WTC11 (cell line): ENCODE results near the gene FN3K. TPM values are rescaled to one million over a fixed set of nuclear protein-coding genes. Genes with fewer than 3 reads are reported as not detected.

Experiments
- ATAC-seq: fragments of 200-7000 bp; cut with Tn5 transposase; 2 replicates; pipeline ENCODE4 v1.10.0; 2021; ENCODE audit warnings: mild to moderate bottlenecking, moderate library complexity
- CTCF ChIA-PET: fragments of 300-600 bp; sonication (Branson Sonifier 250); formaldehyde crosslinking; loops from one replicate; lab custom pipeline; 2021; ENCODE audit warnings: antibody characterized with exemption; lab: Charles Lee
- POLR2A ChIA-PET: fragments of 350-600 bp; sonication (Branson Sonifier 250); formaldehyde crosslinking; loops from one replicate; lab custom pipeline; 2021; ENCODE audit warnings: antibody characterized with exemption; lab: Charles Lee
- DNase-seq: peaks from one replicate; pipeline ENCODE4 v3.0.0; 2021; ENCODE audit warnings: low spot score
- H3K27ac Mint-ChIP-seq: 2 replicates; pipeline ENCODE4 v1.8.0; 2021; ENCODE audit warnings: mixed read lengths
- H3K27me3 Mint-ChIP-seq: 2 replicates; pipeline ENCODE4 v1.8.0; 2021; ENCODE audit warnings: low read depth, mild to moderate bottlenecking, moderate library complexity, mixed read lengths
- H3K36me3 Mint-ChIP-seq: 2 replicates; pipeline ENCODE4 v1.8.0; 2021; ENCODE audit warnings: mixed read lengths
- H3K4me1 Mint-ChIP-seq: 2 replicates; pipeline ENCODE4 v1.8.0; 2022; ENCODE audit warnings: mixed read lengths
- H3K4me3 Mint-ChIP-seq: 2 replicates; pipeline ENCODE4 v1.8.0; 2021; ENCODE audit warnings: mild to moderate bottlenecking, moderate library complexity, mixed read lengths
- H3K9me3 Mint-ChIP-seq: 2 replicates; pipeline ENCODE4 v1.8.0; 2021; ENCODE audit warnings: mixed read lengths
- AFF4 ChIP-seq: sonication (generic); formaldehyde crosslinking; IDR thresholded peaks from 2 replicates; pipeline ENCODE4 v1.8.1; 2023; ENCODE audit warnings: mild to moderate bottlenecking, missing genetic modification reagents, borderline replicate concordance
- CBFB ChIP-seq: sonication (generic); formaldehyde crosslinking; IDR thresholded peaks from 2 replicates; pipeline ENCODE4 v1.8.1; 2022; ENCODE audit warnings: mild to moderate bottlenecking, low read depth, missing genetic modification reagents
- ESRRA ChIP-seq: sonication (generic); formaldehyde crosslinking; IDR thresholded peaks from 2 replicates; pipeline ENCODE4 v1.8.1; 2022; ENCODE audit warnings: mild to moderate bottlenecking, missing genetic modification reagents, borderline replicate concordance
- IRF2 ChIP-seq: sonication (generic); formaldehyde crosslinking; IDR thresholded peaks from 2 replicates; pipeline ENCODE4 v1.8.0; 2022; ENCODE audit warnings: low read depth, missing genetic modification reagents, borderline replicate concordance
- JUN ChIP-seq: sonication (generic); formaldehyde crosslinking; IDR thresholded peaks from 2 replicates; pipeline ENCODE4 v1.8.0; 2023; ENCODE audit warnings: mild to moderate bottlenecking, missing genetic modification reagents
- NFYB ChIP-seq: sonication (generic); formaldehyde crosslinking; conservative IDR thresholded peaks from 2 replicates; pipeline ENCODE4 v1.8.0; 2022; ENCODE audit warnings: low read depth, missing genetic modification reagents
- RELA ChIP-seq: sonication (generic); formaldehyde crosslinking; IDR thresholded peaks from 2 replicates; pipeline ENCODE4 v1.8.1; 2022; ENCODE audit warnings: missing genetic modification reagents, mild to moderate bottlenecking, borderline replicate concordance
- SMAD3 ChIP-seq: sonication (generic); formaldehyde crosslinking; IDR thresholded peaks from 2 replicates; pipeline ENCODE4 v1.8.0; 2022; ENCODE audit warnings: missing genetic modification reagents, mild to moderate bottlenecking, borderline replicate concordance
- TEAD4 ChIP-seq: sonication (generic); formaldehyde crosslinking; IDR thresholded peaks from 2 replicates; pipeline ENCODE4 v1.8.0; 2022; ENCODE audit warnings: mild to moderate bottlenecking, missing genetic modification reagents
- ZNF317 ChIP-seq: sonication (generic); formaldehyde crosslinking; IDR thresholded peaks from 2 replicates; pipeline ENCODE4 v1.8.1; 2023; ENCODE audit warnings: low read depth, mild to moderate bottlenecking, moderate library complexity, missing genetic modification reagents, borderline replicate concordance
- ZNF423 ChIP-seq: fragments of 250-450 bp; sonication (Bioruptor Pico); IDR thresholded peaks from 2 replicates; pipeline ENCODE4 v2.1.2; 2022; ENCODE audit warnings: mild to moderate bottlenecking, moderate library complexity
- total RNA-seq: library from RNA; stranded (reverse); gene quantifications from 3 replicates; pipeline ENCODE4 v1.2.3, GENCODE V29; 2021
- TF ChIP-seq, protein P1 (sequence below): sonication (generic); formaldehyde crosslinking; IDR thresholded peaks from 2 replicates; pipeline ENCODE4 v1.8.1; 2022; ENCODE audit warnings: missing genetic modification reagents, borderline replicate concordance
- TF ChIP-seq, protein P2 (sequence below): sonication (generic); formaldehyde crosslinking; IDR thresholded peaks from 2 replicates; pipeline ENCODE4 v1.8.0; 2022; ENCODE audit warnings: mild to moderate bottlenecking, missing genetic modification reagents
- TF ChIP-seq, protein P3 (sequence below): sonication (generic); formaldehyde crosslinking; IDR thresholded peaks from 2 replicates; pipeline ENCODE4 v1.8.1; 2022; ENCODE audit warnings: mild to moderate bottlenecking, moderate library complexity, missing genetic modification reagents
- TF ChIP-seq, protein P4 (sequence below): sonication (generic); formaldehyde crosslinking; IDR thresholded peaks from 2 replicates; pipeline ENCODE4 v1.8.0; 2022; ENCODE audit warnings: missing genetic modification reagents
- TF ChIP-seq, protein P5 (sequence below): fragments of 250-450 bp; sonication (Bioruptor Pico); IDR thresholded peaks from 2 replicates; pipeline ENCODE4 v2.1.2; 2022; ENCODE audit warnings: mild to moderate bottlenecking, moderate library complexity

FN3K gene
- total RNA-seq, 1 experiment from 2014 or later = 19.3 TPM

DNA sequence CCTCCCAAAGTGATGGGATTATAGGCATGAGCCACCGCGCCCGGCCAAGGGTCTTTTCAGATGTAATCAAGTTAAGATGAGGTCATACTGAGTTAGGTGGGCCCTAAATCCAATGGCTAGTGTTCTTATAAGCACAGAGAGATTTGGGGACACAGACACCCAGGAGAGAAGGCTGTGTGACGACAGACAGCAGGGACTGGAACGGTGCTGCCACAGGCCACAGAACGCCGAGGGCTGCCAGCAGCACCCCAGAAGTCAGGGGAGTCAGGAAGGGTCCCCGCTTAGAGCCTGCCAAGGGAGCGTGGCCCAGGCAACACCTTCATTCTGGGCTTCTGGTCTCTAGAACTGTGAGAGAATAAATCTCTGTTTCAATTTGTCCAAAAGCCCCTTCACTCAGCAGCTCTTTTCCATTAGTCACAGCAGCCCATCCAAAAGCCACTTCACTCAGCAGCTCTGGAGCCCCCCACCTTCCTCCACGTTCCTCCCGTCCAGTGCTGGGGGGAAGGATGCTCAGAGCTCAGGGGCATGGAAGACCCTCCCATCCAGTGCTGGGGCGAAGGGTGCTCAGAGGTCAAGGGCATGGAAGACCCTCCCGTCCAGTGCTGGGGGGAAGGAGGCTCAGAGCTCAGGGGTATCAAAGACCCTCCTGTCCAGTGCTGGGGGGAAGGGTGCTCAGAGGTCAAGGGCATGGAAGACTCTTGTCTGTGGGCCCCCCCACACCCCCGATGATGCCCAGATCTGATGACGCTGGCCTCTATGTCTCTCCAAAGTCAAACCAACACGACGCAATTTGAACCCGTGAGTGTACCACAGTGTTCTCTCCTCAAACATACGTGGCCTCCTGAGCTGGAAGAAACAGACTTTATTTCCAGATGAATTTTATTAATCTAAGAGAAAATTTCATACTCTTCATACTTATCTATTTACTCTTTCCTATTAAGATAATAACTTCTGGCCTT lies 48.8 kb upstream of the FN3K start:
- H3K27ac Mint-ChIP-seq = no peak overlapping the region
- CTCF ChIA-PET = interaction anchor here (0.5 to 1.5 kb wide), 3 partner anchors 18 to 37 kb away, joined by 3 to 5 read pairs (median 4); no protein-coding TSS in a partner anchor
- ATAC-seq = no peak

More for the DNA sequence above, 48.8 kb upstream of the FN3K start:
- TF ChIP-seq ZNF423 (no peak), CBFB (no peak), AFF4 (CRISPR knock-in tag) (no peak), RELA (no peak), IRF2 (CRISPR knock-in tag) (no peak), SMAD3 (CRISPR knock-in tag) (no peak), NFYB (CRISPR knock-in tag) (no peak), ESRRA (no peak), TEAD4 (no peak), ZNF317 (CRISPR knock-in tag) (no peak), JUN (CRISPR knock-in tag) (no peak)
- TF ChIP-seq, protein P1, sequence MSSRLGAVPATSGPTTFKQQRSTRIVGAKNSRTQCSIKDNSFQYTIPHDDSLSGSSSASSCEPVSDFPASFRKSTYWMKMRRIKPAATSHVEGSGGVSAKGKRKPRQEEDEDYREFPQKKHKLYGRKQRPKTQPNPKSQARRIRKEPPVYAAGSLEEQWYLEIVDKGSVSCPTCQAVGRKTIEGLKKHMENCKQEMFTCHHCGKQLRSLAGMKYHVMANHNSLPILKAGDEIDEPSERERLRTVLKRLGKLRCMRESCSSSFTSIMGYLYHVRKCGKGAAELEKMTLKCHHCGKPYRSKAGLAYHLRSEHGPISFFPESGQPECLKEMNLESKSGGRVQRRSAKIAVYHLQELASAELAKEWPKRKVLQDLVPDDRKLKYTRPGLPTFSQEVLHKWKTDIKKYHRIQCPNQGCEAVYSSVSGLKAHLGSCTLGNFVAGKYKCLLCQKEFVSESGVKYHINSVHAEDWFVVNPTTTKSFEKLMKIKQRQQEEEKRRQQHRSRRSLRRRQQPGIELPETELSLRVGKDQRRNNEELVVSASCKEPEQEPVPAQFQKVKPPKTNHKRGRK = no peak
- TF ChIP-seq, protein P2, sequence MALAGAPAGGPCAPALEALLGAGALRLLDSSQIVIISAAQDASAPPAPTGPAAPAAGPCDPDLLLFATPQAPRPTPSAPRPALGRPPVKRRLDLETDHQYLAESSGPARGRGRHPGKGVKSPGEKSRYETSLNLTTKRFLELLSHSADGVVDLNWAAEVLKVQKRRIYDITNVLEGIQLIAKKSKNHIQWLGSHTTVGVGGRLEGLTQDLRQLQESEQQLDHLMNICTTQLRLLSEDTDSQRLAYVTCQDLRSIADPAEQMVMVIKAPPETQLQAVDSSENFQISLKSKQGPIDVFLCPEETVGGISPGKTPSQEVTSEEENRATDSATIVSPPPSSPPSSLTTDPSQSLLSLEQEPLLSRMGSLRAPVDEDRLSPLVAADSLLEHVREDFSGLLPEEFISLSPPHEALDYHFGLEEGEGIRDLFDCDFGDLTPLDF = no peak
- TF ChIP-seq, protein P3, sequence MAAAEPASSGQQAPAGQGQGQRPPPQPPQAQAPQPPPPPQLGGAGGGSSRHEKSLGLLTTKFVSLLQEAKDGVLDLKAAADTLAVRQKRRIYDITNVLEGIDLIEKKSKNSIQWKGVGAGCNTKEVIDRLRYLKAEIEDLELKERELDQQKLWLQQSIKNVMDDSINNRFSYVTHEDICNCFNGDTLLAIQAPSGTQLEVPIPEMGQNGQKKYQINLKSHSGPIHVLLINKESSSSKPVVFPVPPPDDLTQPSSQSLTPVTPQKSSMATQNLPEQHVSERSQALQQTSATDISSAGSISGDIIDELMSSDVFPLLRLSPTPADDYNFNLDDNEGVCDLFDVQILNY = no peak
- TF ChIP-seq, protein P4, sequence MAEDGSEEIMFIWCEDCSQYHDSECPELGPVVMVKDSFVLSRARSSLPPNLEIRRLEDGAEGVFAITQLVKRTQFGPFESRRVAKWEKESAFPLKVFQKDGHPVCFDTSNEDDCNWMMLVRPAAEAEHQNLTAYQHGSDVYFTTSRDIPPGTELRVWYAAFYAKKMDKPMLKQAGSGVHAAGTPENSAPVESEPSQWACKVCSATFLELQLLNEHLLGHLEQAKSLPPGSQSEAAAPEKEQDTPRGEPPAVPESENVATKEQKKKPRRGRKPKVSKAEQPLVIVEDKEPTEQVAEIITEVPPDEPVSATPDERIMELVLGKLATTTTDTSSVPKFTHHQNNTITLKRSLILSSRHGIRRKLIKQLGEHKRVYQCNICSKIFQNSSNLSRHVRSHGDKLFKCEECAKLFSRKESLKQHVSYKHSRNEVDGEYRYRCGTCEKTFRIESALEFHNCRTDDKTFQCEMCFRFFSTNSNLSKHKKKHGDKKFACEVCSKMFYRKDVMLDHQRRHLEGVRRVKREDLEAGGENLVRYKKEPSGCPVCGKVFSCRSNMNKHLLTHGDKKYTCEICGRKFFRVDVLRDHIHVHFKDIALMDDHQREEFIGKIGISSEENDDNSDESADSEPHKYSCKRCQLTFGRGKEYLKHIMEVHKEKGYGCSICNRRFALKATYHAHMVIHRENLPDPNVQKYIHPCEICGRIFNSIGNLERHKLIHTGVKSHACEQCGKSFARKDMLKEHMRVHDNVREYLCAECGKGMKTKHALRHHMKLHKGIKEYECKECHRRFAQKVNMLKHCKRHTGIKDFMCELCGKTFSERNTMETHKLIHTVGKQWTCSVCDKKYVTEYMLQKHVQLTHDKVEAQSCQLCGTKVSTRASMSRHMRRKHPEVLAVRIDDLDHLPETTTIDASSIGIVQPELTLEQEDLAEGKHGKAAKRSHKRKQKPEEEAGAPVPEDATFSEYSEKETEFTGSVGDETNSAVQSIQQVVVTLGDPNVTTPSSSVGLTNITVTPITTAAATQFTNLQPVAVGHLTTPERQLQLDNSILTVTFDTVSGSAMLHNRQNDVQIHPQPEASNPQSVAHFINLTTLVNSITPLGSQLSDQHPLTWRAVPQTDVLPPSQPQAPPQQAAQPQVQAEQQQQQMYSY = no peak
- TF ChIP-seq, protein P5, sequence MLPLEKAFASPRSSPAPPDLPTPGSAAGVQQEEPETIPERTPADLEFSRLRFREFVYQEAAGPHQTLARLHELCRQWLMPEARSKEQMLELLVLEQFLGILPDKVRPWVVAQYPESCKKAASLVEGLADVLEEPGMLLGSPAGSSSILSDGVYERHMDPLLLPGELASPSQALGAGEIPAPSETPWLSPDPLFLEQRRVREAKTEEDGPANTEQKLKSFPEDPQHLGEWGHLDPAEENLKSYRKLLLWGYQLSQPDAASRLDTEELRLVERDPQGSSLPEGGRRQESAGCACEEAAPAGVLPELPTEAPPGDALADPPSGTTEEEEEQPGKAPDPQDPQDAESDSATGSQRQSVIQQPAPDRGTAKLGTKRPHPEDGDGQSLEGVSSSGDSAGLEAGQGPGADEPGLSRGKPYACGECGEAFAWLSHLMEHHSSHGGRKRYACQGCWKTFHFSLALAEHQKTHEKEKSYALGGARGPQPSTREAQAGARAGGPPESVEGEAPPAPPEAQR = no peak
- POLR2A ChIA-PET = no interaction called here
- H3K36me3 Mint-ChIP-seq = no peaks in the 10 kb centered on the region
- H3K4me3 Mint-ChIP-seq = no peak overlapping the region
- no peak for DNase-seq
- H3K9me3 Mint-ChIP-seq = peaks cover 9% of the 10 kb centered on the region
- H3K4me1 Mint-ChIP-seq = no peaks in the 10 kb centered on the region
- no peaks in the 10 kb centered on the region for H3K27me3 Mint-ChIP-seq
